NCI-H2227 treated with DMSO at 0.1 percent for 48 hours (cell line): Measurements from ENCODE around the gene KMT2B.

Source experiments
- DNase-seq: peaks from one replicate; lab custom pipeline; 2025; lab: John Stamatoyannopoulos, UW

The KMT2B gene

GRCh38 chr19:35780058-35780457, 62.3 kb downstream of the KMT2B start:
- DNase-seq: no peak

GRCh38 chr19:35780717-35781116, 62.9 kb downstream of the KMT2B start:
- no peak for DNase-seq

GRCh38 chr19:35781650-35782049, 63.8 kb downstream of the KMT2B start:
- DNase-seq: no peak

GRCh38 chr19:35782589-35782988, 64.8 kb downstream of the KMT2B start:
- no peak for DNase-seq

- no peak for DNase-seq
Observed at GRCh38 chr19:35783469-35784434, 65.9 kb downstream of the KMT2B start.

- no peak for DNase-seq
Observed at GRCh38 chr19:35784503-35785338, 66.9 kb downstream of the KMT2B start.

GRCh38 chr19:35785339-35785627, 67.5 kb downstream of the KMT2B start:
- no peak for DNase-seq

GRCh38 chr19:35786299-35787160, 68.7 kb downstream of the KMT2B start:
- DNase-seq: no peak

- DNase-seq: no peak
Observed at GRCh38 chr19:35787227-35787799, 69.5 kb downstream of the KMT2B start.
